Spinal cord (tissue), 10 donors: ENCODE results near the gene DNAJC11. TPM values are rescaled to one million over a fixed set of nuclear protein-coding genes. Genes with fewer than 3 reads are reported as not detected.
A peak's percentile ranks its signal among the peaks of the same experiment; 100 is the strongest.
"Not testable (repeated sequence)": the region's sequence is repeated elsewhere in the genome, so short reads cannot be mapped to it uniquely, and the experiment has no call there.

Source experiments
- DNase-seq, 6 donors: peaks; one replicate each; pipeline versions ENCODE4 v3.0.0 to v3.0.0-alpha.2; 2013 to 2015; ENCODE audit warnings: low spot score in 6 of 6, low read depth in 4 of 6
- H3K27ac ChIP-seq: one replicate; pipeline ENCODE4 v1.5.1; 2013; ENCODE audit warnings: low read depth, low read length, control low read depth
- H3K27me3 ChIP-seq: one replicate; pipeline ENCODE4 v1.6.1; 2013; ENCODE audit warnings: low read length; ENCODE audit not compliant: control insufficient read depth, insufficient read depth
- H3K36me3 ChIP-seq: one replicate; pipeline ENCODE4 v1.6.1; 2013; ENCODE audit warnings: low read length; ENCODE audit not compliant: control insufficient read depth, insufficient read depth
- H3K4me1 ChIP-seq: one replicate; pipeline ENCODE4 v1.6.1; 2013; ENCODE audit warnings: low read length; ENCODE audit not compliant: control insufficient read depth, insufficient read depth
- H3K4me3 ChIP-seq: one replicate; pipeline ENCODE4 v1.5.1; 2013; ENCODE audit warnings: low read depth, low read length, control low read depth
- H3K9me3 ChIP-seq: one replicate; pipeline ENCODE4 v1.6.1; 2013; ENCODE audit warnings: low read length; ENCODE audit not compliant: control insufficient read depth, insufficient read depth
- WGBS: methylation state at CpG from one replicate; pipeline ENCODE4 v1.1.5; 2013; ENCODE audit warnings: missing lambda C conversion rate; ENCODE audit not compliant: insufficient coverage; 5-methylcytosine and 5-hydroxymethylcytosine counted together
- polyA plus RNA-seq, 2 donors: library from polyadenylated mRNA; unstranded; fragments of 120-200 nt; gene quantifications; one replicate each; pipeline ENCODE4 v1.2.1, GENCODE V29; 2013; ENCODE audit not compliant: insufficient read length in 2 of 2
- total RNA-seq, 2 donors: library from RNA; depleted of rRNA in 1 of 2; stranded (reverse); fragments of 120-200 nt in 1 of 2; fragments of >200 nt in 1 of 2; gene quantifications; one replicate each; pipeline versions ENCODE4 v1.2.3 to v1.2.4, GENCODE V29; 2013 to 2014
- donor health status: healthy.

DNAJC11 gene
- total and polyA plus RNA-seq, 4 donors: 32.5 to 58.5 (median 40.0) TPM

DNA sequence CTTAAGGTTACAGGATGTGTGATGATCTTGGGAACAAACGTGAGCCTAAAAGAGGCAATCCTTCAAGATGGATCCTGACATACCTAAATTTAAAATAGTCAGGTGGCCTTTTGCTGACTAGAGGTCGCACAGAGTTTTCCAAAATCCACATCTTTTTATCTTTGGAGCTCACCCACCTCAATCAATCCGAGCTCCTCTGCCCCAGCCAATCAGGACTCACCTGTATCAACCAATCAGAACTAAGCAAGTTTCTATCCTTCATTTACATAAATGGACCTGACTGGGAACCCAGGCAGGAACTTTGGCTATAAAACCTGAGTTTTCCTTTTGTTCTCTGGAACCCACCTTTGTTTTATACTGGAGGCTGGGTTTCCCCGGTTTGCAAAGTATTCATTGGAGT, 16.2 kb downstream of the DNAJC11 start:
- 86% methylated on average over 2 of the region's 4 CpGs for WGBS
- DNase-seq: no peak
- Histone ChIP-seq H3K4me3 (no peak overlapping the region), H3K27me3 (no peaks in the 10 kb centered on the region), H3K36me3 (peaks cover 9% of the 10 kb centered on the region), H3K4me1 (peaks cover 3% of the 10 kb centered on the region), H3K9me3 (no peaks in the 10 kb centered on the region), H3K27ac (no peak overlapping the region)

DNA sequence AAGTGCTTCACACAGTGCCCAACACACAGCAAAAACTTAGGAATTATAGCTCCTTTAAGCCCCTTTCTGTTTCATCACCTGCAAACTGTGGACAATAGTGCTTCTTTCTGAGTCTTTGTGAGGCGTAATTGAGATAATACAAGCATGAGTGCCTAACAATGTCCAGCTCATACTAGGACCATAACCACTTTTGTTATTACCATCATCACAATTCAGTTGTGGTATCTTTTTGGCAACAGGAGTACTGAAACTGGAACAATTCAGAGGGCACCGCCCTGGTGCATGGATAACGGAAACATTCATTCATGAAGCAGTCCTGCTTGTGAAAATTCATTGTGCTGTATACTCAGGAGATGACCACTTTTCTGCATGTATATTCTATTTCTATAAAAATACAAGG, 18.2 kb downstream of the DNAJC11 start:
- DNase-seq: no peak
- Histone ChIP-seq H3K4me3 (no peak overlapping the region), H3K27ac (no peak overlapping the region), H3K27me3 (no peaks in the 10 kb centered on the region), H3K9me3 (no peaks in the 10 kb centered on the region), H3K36me3 (peaks cover 6% of the 10 kb centered on the region), H3K4me1 (no peaks in the 10 kb centered on the region)
- WGBS: no CpG with 5 or more reads among the region's 3 CpGs

DNA sequence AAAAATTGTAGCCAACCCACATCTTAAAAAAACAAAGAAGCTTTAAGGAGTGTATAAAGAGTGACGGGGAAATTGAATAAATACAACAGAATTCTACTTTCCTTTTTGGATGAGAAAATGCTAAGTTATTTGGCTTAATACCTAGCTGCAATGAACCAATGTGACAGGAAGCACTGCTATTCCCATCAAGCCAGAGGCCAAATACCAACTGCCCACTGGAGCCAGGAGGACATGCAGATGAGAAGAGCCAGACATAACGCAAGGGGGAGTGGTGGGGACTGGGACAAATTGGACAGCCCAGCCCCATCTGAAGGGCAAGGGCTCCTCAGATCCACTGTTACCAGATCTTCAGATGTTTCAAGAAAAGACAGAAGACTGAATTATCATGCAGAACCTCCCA, 25.7 kb downstream of the DNAJC11 start:
- Histone ChIP-seq H3K9me3 (no peaks in the 10 kb centered on the region), H3K4me3 (no peak overlapping the region), H3K27ac (no peak overlapping the region), H3K27me3 (no peaks in the 10 kb centered on the region), H3K36me3 (peaks cover 34% of the 10 kb centered on the region), H3K4me1 (no peaks in the 10 kb centered on the region)
- no CpG with 5 or more reads among the region's 2 CpGs for WGBS
- no peak for DNase-seq

DNA sequence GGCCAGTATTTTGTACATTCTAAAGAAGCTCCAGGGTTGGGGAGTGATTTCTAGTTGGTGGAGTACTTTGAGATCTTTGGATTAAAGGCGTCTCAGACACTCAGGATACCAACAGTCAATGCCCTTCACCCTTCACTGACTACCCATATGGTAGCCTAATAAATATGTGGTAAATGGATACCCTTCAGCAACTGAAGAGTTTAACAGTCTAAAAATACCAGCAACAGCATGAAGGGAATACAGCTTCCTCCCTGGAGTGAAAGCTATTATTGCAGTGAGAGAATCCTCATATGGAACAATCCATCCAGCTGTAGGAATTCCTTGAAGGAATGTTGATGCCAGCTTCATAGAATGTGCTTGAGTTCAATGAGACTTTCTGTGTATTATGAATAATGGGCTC, 26.8 kb downstream of the DNAJC11 start:
- no peak overlapping the region for H3K4me3 ChIP-seq
- no peaks in the 10 kb centered on the region for H3K27me3 ChIP-seq
- WGBS: no CpG with 5 or more reads among the region's 1 CpG
- no peaks in the 10 kb centered on the region for H3K9me3 ChIP-seq
- no peak overlapping the region for H3K27ac ChIP-seq
- H3K4me1 ChIP-seq: no peaks in the 10 kb centered on the region
- peak in 1 of 6 donors; percentile 69 for DNase-seq
- peaks cover 34% of the 10 kb centered on the region for H3K36me3 ChIP-seq

DNA sequence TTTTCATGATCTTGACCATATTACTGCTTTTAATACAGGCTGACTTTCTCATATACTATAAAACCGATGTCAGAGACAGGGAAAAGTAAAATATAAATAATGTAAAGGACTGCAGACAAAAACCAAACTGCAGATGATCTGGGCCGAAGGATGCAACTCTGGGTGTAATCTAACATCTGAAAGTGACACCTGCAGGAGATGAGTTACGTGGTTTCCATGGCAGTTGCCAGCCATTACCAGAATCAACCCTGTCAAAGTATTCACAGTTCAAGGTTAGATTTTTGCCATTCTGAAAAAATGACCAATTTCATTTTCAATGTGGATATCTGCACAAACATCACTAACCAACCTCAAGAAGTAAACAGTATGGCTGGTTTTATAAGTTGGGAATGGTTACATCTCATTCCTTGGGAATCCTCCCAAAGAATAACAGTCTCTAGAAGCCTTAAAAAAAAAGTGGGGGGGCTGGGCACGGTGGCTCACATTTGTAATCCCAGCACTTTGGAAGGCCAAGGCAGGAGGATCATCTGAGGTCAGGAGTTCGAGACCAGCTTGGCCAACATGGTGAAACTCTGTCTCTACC, 27.7 kb downstream of the DNAJC11 start:
- no peaks in the 10 kb centered on the region for H3K27me3 ChIP-seq
- no peaks in the 10 kb centered on the region for H3K9me3 ChIP-seq
- H3K27ac ChIP-seq: no peak overlapping the region
- no peaks in the 10 kb centered on the region for H3K4me1 ChIP-seq
- no peak overlapping the region for H3K4me3 ChIP-seq
- DNase-seq: no peak
- H3K36me3 ChIP-seq: peaks cover 34% of the 10 kb centered on the region
- 100% methylated on average over 3 of the region's 5 CpGs for WGBS

DNA sequence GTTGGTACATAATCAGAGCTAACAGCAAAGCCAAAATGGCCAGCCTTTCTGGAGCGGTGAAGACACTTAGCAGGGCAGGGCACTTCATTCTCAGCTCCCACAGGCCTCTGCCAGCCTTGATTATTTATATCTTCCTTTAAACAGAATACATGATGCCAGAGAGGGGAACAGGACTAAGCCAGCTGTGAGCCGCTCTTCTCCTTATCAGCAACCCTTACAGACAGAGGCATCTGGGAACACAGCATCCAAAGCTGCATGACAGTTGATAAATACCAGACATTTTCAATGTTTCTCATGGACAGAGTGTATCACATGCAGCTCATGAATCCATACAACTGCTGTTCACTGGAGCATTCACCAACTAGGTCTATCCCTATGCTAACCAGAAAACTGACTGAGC, 29.1 kb downstream of the DNAJC11 start:
- peaks cover 26% of the 10 kb centered on the region for H3K36me3 ChIP-seq
- no peaks in the 10 kb centered on the region for H3K27me3 ChIP-seq
- no peak overlapping the region for H3K27ac ChIP-seq
- no peak overlapping the region for H3K4me3 ChIP-seq
- no peaks in the 10 kb centered on the region for H3K9me3 ChIP-seq
- 94% methylated on average over 2 of the region's 2 CpGs for WGBS
- DNase-seq: no peak
- no peaks in the 10 kb centered on the region for H3K4me1 ChIP-seq

DNA sequence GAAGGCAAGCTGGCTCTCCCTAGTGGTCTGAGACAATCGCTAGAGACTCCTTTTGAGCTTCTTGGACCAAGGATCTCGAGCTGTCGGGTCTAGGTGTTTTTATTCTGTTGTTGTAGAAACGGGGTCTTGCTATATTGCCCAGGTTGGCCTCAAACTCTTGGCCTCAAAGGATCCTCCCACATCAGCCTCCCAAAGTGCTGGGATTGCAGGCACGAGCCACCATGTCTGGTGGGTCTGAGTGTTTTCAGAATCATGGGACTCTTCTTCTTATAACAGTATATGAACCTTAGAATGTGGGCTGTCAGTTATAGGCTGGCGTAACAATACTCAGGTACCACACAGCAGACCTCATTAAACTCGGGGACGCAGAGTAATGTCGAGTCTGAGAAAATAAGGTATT, 33.1 kb downstream of the DNAJC11 start:
- WGBS: no CpG with 5 or more reads among the region's 9 CpGs
- no peak overlapping the region for H3K27ac ChIP-seq
- no peaks in the 10 kb centered on the region for H3K27me3 ChIP-seq
- DNase-seq: no peak
- peaks cover 26% of the 10 kb centered on the region for H3K36me3 ChIP-seq
- no peak overlapping the region for H3K4me3 ChIP-seq
- H3K4me1 ChIP-seq: no peaks in the 10 kb centered on the region
- H3K9me3 ChIP-seq: no peaks in the 10 kb centered on the region

DNA sequence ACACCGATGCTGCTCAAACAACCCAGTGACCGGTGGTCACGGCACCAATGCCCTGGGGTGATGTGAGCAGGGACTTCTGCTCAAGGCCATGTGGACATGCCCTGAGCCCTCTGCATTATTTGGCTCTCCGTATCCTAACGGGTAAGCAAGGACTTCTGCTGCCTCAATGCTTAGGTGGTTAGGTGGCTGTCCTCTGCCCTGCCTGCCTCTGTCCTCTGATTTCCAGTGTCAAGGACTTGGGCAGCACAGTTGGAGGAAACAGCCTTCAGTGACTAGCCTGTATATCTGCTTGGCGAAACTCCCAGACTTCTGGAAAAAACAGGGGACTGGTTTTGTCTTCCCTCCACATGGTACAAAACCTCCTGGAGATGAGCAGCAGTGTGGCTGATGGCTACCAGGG, 34.5 kb downstream of the DNAJC11 start:
- Histone ChIP-seq H3K9me3 (no peaks in the 10 kb centered on the region), H3K27ac (no peak overlapping the region), H3K4me3 (no peak overlapping the region), H3K36me3 (peaks cover 27% of the 10 kb centered on the region), H3K27me3 (no peaks in the 10 kb centered on the region), H3K4me1 (no peaks in the 10 kb centered on the region)
- WGBS: 95% methylated on average over 5 of the region's 6 CpGs
- no peak for DNase-seq

DNA sequence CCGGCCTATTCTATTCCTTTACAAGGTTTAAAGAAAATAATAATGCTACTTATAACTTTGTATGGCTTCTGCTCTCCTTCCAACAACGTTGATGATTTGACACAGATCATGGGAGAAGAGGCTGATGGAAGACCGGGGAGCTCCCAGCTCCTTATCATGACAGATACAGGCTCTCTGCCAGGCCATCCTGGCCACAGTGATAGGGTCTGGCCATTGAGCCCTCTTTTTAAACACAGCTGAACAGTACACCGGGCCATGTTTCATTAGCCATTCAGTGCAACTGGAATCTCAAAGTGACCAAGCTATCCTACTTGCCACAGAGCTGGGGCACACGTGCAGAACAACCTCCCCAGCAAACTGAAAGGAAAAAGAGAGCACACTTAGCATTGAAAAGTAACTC, 34.9 kb downstream of the DNAJC11 start:
- Histone ChIP-seq H3K4me1 (no peaks in the 10 kb centered on the region), H3K9me3 (no peaks in the 10 kb centered on the region), H3K27me3 (no peaks in the 10 kb centered on the region), H3K4me3 (no peak overlapping the region), H3K27ac (no peak overlapping the region), H3K36me3 (peaks cover 26% of the 10 kb centered on the region)
- 100% methylated on average over 4 of the region's 5 CpGs for WGBS
- no peak for DNase-seq

DNA sequence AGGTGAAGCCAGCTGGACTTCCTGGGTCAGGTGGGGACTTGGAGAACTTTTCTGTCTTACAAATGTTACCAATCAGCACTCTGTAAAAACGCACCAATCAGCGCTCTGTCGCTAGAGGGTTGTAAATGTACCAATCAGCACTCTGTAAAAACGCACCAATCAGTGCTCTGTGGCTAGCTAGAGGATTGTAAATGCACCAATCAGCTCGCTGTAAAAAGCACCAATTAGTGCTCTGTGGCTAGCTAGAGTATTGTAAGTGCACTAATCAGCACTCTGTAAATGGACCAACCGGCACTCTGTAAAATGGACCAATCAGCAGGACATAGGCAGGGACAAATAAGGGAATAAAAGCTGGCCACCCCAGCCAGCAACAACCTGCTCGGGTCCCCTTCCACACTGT, 39.1 kb downstream of the DNAJC11 start:
- H3K27ac ChIP-seq, H3K9me3 ChIP-seq, H3K4me3 ChIP-seq, H3K4me1 ChIP-seq, DNase-seq, H3K27me3 ChIP-seq: not testable (repeated sequence)
- whole genome bisulfite sequencing: 94% methylated on average over 7 of the region's 7 CpGs
- H3K36me3 ChIP-seq: peaks cover 25% of the 10 kb centered on the region
